ENCODE data around the gene RAB1A.

Gene RAB1A

GRCh38 chr2:65073879-65074565 is 55.9 kb downstream of the RAB1A start:
- CTCF ChIA-PET = interaction anchor here (0.8 kb wide), 1 partner anchor 54 kb away, joined by 3 read pairs; no protein-coding TSS in a partner anchor
- POLR2A ChIA-PET (ENCODE audit: low non-redundant PET) = no interaction called here
- no peak for DNase-seq (ENCODE audit: low spot score)
- no peak for TF ChIP-seq CTCF (conservative IDR thresholded peaks at IDR 0.05; ENCODE audit: low read depth)
- no peak overlapping the region for H3K27ac ChIP-seq

GRCh38 chr2:65072181-65072970 is 57.5 kb downstream of the RAB1A start:
- TF ChIP-seq CTCF (conservative IDR thresholded peaks at IDR 0.05; ENCODE audit: low read depth) = no peak
- H3K27ac ChIP-seq = peak overlapping the region; percentile 93; the same call in 1 of the 2 replicates
- DNase-seq (ENCODE audit: low spot score) = no peak
- POLR2A ChIA-PET (ENCODE audit: low non-redundant PET) = no interaction called here
- CTCF ChIA-PET = interaction anchor here (0.6 to 1.8 kb wide), 3 partner anchors 13 to 214 kb away, joined by 3 to 5 read pairs (median 4); no protein-coding TSS in a partner anchor

GRCh38 chr2:65071499-65072180 is 58.3 kb downstream of the RAB1A start:
- no peak for TF ChIP-seq CTCF (conservative IDR thresholded peaks at IDR 0.05; ENCODE audit: low read depth)
- no peak for DNase-seq (ENCODE audit: low spot score)
- CTCF ChIA-PET = interaction anchor here (0.6 to 1.8 kb wide), 2 partner anchors 97 to 162 kb away, joined by 5 read pairs; no protein-coding TSS in a partner anchor
- POLR2A ChIA-PET (ENCODE audit: low non-redundant PET) = no interaction called here
- peak overlapping the region; percentile 93 for H3K27ac ChIP-seq

GRCh38 chr2:65070856-65071255 is 59.0 kb downstream of the RAB1A start:
- POLR2A ChIA-PET (ENCODE audit: low non-redundant PET) = no interaction called here
- H3K27ac ChIP-seq = peak overlapping the region; percentile 93
- no peak for DNase-seq (ENCODE audit: low spot score)
- no peak for TF ChIP-seq CTCF (conservative IDR thresholded peaks at IDR 0.05; ENCODE audit: low read depth)
- CTCF ChIA-PET = interaction anchor here (0.6 to 1.8 kb wide), 2 partner anchors 98 to 162 kb away, joined by 5 read pairs; no protein-coding TSS in a partner anchor

GRCh38 chr2:65070172-65070830 is 59.6 kb downstream of the RAB1A start:
- POLR2A ChIA-PET (ENCODE audit: low non-redundant PET) = interaction anchor here (0.6 kb wide), 1 partner anchor 42 kb away, joined by 8 read pairs; no protein-coding TSS in a partner anchor
- H3K27ac ChIP-seq = peak overlapping the region; percentile 93
- peak; percentile 46 for DNase-seq (ENCODE audit: low spot score)
- CTCF ChIA-PET = no interaction called here
- no peak for TF ChIP-seq CTCF (conservative IDR thresholded peaks at IDR 0.05; ENCODE audit: low read depth)

- TF ChIP-seq CTCF (conservative IDR thresholded peaks at IDR 0.05; ENCODE audit: low read depth) = no peak
- H3K27ac ChIP-seq = peak overlapping the region; percentile 93
- CTCF ChIA-PET = interaction anchor here (0.6 kb wide), 1 partner anchor 99 kb away, joined by 6 read pairs; no protein-coding TSS in a partner anchor
- DNase-seq (ENCODE audit: low spot score) = no peak
- POLR2A ChIA-PET (ENCODE audit: low non-redundant PET) = no interaction called here
These were observed 60.5 kb downstream of the RAB1A start for GRCh38 chr2:65069439-65069824.
